CD4-positive, alpha-beta T cell treated with Interleukin-17A for 4 hours (primary cell): ENCODE data around the gene HIBADH.

Experiments used
- DNase-seq: peaks from one replicate; pipeline ENCODE4 v3.0.0-alpha.2; 2020; ENCODE audit warnings: mixed read lengths

Gene HIBADH

DNA sequence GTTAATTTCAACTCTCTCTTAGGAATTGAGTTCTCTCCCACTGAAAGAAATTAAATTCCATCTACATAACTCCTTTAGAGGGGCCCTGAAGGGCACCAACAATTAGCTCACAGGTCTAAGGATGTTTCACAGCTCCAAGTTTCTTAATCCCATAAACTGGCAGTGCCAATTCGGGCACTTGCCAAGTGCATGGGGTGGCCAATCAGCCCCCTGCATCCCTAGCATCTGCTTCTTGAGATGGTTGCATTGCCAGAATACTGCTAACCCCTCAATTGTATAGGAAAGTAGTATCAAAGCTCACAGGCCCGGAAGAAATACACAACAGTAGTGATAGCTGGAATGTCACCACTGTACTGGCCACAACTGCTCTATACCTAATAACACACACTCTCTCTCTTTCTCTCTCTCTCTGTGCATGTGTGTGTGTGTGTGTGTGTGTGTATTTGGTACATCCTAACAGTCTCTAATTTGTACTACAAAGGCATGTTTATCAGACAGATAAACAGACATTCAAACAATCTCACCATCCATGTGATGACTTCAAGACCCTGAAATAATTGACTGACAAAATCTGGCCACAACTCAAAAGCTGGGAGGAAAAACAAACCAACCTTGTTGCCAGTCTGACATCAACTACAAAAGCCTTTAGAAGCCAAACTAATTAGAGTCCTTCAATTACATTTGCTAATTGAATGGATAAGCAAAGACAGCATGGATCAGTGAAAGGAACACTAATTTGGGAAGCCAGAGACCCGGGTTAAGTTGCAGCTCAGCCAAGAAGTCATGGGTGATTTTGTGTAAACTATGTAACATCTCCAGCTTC is 27.8 kb downstream of the HIBADH start:
- no peak for DNase-seq

DNA sequence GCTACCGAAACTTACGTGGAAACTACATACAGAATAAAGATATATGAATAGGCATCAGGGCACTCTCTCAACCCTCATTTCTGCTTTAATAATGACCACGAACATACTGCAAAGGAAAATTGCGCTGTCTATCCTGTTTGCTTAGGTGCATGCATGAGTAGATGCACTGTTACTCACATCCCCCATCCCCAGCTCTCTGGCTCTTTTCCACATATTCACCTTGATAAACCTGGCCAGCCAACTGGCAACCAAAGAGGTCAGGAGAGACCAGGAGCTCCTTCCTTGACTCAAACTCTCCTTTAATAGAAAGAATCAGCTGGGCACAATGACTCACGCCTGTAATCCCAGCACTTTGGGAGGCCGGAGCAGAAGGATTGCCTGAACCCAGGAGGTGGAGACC is 29.6 kb downstream of the HIBADH start:
- DNase-seq: no peak

DNA sequence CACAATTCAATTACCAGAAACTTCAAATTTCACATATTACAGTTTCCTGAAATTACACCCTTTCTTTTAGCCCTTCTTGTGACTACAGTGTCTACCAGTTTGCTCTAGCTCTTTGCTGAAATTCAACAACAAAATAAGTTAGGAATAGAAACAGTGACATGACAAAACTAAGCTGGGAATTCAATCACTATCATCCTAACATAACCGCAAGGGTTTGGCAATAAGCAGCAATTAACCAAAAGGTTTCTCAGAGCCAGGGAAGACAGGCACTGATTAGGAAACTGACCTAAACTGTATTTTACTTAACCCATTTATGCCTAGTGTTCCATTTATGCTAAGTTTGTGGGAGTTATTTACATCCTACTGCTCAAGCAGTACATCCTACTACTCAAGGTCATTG is 31.3 kb downstream of the HIBADH start:
- DNase-seq: no peak

DNA sequence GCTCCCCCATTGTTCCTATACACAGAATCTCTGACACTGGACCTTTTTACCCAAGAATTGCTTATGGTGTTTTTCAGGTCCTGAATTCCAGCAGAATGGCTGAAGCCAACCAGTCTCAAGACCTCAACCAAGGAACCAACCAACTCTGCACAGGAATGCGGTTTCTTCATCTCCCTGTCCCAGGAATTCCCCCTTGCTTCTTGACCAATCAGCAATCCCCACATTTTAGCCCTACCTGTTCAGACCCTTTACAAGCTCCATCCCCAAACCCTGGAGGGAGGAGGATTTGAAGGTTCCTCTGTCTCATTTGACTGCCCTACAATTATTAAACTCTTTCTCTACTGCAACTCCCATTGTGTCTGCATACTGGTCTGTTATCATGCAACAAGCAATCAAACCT is 35.5 kb downstream of the HIBADH start:
- no peak for DNase-seq

DNA sequence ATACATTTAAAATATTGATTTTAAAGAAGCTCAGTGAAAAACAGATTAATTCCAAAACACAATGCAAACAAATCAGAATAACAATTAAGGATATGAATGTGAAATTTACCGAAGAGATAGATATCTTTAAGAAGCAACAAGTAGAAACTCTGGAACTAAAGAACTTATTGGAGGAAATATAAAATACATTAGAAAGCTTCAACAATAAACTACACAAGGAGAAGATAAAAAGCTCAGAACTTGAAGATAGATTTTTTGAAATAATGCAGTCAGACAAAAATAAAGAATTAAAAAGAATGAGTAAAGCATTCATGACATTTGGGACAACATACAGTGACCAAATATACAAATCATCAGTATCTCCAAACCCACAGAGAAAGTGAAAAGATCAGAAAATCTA is 43.2 kb downstream of the HIBADH start:
- no peak for DNase-seq

DNA sequence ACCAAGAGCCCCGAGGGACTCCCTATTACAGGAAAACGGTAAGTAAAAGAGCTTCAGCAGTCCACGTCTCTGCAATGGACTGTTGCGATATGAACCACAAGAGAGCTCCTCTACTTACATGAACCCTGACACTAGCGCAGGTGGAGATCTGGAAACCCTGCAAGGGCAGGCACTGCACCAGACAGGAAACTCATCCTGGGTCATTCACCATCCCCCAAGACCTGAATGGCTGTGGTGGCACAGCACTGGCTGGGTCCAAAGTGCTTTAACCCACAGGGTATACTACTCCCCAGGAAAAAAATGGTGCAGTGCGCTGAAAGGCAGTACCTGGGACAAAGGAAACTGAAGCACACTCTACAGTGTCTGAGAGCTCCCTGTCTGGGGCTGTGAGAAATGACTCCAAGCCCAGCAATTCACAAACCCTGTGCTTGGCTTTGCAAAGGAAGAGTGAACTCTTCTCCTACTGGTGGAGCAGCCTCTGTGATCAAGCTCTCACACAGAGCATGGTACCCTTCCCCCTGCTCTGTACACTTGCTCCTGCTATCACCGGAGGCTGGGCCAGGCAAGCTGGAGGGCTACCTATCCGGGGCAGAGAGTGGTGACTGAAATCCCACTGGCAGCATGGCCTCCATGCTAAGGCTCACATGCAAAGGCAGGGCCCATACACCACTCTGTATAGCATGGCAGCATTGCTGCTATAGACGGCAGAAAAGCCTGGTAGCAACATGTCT is 44.9 kb downstream of the HIBADH start:
- no peak for DNase-seq

DNA sequence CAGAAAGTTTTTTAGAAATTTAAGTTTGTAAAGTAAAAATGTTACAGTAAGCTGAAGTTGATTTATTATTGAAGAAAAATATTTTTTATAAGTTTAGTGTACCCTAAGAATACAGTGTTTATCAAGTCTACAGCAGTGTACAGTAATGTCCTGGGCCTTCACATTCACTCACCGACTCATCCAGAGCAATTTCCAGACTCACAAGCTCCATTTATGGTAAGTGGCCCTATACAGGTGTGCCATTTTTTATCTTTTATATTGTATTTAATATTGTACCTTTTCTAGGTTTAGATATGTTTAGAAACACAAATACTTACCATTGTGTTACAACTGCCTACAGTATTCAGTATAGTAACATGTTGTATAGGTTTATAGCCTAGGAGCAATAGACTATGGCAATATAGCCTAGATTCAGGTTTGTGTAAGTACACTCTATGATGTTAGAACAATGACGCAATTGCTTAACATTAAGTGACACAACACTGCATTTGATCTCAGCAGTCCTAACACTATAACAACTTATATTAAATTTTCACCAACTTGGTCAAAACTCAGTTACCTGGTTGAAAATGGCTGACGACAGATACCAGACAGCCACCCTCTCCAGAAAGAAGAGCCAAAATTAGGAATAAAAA is 45.7 kb downstream of the HIBADH start:
- no peak for DNase-seq

DNA sequence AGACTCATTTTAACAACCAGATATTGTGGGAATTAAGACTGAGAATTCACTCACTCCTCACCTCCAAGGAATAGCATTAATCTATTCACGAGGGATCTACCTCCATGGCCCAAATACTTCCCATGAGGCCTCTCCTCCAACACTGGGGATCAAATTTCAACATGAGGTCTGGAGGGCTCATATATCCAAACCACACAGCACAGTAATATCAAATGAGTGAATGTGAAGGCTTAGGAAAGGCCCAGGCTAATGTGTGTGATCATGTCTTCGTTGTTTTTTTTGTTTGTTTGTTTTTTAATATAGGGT is 46.5 kb downstream of the HIBADH start:
- DNase-seq: no peak

DNA sequence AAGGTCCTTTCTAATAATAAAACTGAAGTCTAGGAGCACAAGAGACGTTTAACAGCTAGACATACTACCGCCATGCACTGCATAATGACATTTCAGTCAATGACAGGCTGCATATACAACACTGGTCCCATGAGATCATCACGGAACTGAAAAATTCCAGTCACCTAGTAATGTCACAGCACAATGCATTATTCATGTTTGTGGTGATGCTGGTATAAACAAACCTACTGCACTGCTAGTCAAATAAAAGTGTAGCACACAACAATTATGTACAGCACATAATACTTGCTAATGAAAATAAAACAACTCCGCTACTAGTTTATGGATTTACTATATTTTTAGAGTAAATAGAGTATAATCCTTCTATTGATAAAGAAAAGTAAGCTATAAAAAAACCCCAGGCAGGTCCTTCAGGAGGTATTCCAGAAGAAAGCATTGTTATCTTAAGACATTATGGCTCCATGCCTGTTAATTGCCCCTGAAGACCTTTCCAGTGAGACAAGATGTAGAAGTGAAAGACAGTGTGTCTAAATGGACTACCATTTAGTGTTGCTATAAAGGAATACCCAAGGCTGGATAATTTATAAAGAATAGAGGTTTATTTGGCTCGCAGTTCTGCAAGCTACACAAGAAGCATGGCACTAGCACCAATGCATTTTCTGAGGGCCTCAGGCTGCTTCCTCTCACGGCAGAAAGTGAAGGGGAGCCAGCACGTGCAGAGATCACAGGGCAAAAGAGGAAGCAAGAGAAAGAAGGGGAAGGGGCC is 47.1 kb downstream of the HIBADH start:
- no peak for DNase-seq

DNA sequence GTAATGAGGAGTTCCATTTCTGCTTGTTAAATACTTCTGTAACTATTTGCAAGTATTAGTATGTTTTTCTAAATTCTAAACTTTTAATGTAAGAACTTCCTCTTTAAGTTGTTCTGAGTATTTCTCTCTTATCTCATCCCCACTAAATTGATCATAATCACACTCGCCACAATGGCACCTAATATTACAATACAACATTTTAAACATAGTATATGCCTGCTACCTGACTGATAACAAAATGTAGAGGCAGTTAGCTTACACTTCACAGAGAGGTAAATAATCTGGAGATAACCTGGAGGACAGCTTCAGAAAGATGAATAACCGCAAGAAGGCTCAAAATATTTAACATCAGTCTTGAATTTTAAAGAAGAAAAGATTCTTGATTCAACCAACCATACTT is 48.6 kb downstream of the HIBADH start:
- no peak for DNase-seq

DNA sequence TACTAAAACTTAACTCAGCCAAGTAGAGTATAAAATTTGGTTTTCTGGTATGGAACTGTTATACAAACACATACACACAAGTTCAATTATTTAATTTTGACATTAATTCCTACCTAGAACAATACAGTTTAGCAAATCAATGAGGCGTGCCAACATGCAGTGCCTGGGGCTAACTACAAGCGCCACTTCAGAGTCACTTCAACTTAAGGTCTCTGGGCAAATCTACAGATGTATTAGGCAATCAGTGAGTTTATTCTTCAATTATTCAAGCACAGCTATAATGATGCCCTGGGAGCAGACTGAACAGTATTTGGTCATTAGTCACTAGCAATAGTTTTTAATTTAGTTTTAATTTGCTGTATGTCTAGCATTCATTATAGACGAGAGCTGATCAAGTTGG is 51.6 kb downstream of the HIBADH start:
- no peak for DNase-seq

DNA sequence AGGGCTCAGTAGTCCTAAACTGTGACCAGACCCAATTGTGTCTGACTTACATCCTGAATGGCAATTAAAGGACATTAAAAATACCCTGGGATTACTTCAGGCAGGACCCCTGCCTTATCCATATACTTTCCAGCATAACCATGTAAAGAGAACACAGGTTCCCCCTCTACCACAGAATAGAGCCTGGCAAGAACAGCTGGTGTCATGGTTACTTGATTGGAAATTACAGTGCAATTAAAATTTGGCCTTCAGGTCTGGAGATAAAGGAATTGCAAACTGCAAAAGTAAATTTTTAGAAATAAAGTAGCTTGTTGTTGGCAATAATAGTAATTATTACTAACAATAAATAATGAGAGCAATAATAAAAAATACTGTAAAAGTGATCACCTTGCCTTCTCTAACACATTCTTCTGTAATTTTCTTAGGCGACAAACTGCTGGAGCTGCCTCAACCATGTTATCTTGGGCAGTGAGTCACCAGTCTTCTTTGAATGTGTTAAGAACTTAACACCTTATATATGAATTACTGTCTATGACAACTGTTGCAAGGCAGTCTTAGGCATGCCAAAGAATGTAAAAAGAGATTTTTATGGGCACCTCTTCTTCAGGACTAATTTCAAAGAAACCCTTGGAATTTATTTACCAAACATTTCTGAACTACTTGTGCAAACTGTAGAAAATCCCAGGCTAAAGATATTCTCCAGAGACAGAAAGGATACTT is 53.7 kb downstream of the HIBADH start:
- DNase-seq: no peak

DNA sequence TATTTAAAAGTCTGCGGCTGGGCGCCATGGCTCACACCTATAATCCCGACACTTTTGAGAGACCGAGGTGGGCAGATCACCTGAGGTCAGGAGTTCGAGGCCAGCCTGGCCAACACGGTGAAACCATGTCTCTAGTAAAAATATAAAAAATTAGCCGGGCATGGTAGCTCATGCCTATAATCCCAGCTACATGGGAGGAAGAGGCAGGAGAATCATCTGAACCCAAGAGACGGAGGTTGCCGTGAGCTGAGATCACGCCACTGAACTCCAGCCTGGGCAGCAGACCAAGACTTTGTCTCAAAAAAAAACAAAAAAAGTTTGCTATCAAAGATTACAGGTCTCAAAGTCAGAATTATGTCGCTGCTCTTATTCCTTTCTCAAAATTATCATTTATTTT is 55.5 kb downstream of the HIBADH start:
- no peak for DNase-seq

DNA sequence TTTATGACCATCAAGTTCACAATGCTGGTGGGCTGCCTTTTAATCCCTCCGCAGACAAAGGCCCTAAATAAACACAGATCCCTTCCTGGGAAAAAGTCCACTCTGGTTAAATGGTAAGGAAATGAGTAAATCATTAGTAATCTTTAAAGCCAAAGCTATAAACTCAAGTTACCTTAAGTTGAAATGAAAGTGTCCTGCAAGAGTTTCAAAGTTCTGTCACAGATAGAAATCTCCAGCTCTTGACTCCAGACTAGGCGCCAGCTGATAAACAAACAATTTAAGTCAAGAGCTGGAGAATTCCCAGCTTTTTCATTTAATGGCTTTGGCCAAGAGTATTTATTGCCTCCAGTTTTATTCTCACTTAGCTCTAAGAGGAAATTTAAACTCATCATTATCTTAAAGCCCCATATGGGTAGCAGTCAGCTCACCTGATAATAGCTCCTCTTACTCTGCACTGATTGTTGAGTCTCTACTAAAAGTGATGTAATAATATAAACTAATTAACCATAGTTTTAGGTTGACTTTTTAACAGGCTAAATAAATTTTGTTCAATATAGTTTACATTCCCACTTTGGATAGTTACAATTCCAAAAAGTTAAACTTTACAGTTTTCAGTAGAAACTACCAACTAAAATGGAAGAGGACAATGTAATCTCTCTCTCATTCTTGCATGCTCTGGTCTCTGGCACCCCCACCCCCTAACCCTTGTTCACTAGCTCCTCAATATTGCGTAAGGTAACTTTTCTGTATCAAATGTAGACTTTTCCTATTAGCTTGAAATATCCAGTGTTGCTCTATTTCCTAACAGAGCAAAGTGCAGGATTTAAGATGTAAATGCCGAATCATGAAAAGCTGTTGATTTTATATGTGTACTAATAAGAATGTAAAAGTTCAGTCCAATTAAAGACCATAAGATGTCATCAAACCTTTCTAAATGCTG is 56.1 kb downstream of the HIBADH start:
- no peak for DNase-seq

DNA sequence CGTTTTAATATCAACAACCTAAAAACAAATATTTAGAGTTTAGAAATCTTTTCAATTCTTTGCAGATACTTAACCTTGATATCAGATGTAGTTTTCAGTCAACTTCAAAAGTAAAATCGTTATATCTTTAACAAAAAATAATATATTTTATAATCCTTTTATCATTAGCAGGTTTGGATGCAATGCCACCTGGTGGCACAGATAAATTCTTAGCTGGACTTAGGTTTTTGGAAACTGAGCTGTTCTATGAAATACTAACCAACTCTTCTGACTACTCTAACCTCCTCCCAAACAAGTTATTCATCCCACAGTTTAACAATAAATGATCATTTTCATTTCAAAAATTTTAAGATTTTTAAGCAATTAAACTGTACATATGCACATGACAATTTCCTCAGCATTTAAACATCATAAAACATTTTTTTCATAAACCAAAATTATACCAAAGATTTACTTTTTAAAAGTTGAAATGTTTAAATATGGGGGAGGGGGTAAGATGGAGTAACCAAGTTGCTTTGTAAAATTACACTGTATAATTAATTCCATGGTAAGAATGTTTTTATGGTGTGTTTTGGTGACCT is 56.9 kb downstream of the HIBADH start:
- no peak for DNase-seq

DNA sequence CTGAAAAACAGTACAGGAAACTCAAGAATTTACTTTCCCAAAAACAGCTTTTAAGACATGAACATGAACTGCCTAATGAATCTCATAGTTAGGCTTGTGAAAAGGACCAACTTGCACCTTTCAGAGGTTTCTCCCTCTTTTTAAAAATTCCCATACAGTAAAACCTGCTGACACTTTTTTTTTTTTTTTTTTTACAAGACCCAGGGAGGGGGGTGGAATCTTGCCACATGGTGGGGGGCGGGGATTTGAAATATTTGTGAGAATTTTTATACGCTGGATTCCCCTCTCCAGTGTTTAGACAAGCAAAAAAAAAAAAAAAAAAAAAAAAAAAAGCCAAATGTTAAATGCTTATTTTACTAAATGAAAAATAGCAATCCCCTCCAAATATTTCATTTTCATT is 57.4 kb downstream of the HIBADH start:
- DNase-seq: no peak

DNA sequence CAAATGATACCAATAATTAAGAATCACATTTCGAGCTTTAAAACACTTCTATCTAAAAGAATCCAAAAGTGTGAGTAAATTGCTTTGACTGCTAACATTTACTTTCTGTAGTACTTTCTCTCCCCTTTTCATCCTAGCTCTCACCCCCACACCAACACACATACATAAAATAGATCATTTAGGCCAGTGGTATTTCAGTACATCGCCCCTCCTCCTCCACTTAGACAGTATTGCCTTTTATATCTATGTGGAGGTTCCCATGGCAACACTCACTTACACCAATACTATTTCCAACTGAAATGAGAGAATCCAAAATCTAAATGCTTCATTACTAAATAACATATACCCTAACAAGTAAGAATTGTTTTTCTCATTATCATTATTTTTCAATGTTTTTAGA is 58.9 kb downstream of the HIBADH start:
- no peak for DNase-seq

DNA sequence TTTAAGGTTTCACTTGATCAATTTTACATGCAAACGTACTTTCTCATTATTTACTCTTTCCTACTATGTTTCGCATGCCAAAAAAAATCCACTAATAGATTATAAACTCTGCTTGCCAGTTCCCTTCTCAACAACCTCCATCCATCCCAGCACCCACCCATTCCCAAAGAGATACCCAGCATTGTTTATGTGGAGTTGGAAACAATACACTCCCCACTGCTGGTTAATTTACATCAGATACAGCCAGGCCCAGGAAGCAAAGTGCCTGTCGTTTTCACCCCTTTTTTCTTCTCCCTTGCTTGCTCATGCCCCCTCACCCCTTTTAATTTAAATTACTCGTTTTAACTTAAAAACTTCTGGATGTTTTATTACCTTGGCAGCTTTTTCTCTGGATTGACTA is 59.9 kb downstream of the HIBADH start:
- no peak for DNase-seq

DNA sequence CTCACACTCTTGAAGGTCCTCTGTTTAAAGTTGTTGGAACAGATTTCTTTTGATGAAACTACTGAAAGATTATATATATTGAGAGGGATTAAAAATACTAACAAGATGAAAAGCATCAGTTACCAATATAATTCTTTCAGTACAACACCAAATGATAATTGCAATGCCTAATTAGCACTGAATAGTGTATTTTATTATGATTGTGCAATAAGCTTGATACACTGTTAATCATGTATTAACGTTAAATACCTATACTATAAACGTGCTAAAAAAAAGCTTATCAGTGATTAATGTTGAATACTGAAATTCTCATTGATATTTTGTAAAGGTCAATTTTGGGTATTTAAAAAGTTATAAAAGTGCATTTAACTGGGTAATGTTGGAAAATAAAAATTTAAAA is 61.5 kb downstream of the HIBADH start:
- no peak for DNase-seq

DNA sequence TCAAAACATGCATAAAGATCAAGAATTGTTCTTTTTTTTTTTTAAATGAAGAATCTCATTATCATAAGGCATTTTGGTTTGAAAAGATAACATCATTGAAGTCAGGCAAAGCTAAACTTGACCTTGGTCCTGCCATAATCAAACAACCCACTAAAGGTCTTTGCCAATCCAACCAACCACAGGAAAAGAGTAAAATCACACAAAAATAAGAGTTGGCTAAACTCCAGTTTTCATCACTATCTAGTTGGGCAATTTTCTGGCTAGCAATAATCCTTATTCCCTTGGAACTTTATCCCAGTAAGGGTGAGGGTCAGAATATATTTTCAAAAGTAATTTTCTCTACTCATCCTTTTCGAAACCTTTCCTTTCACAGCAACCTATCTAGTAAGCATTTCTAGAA is 62.4 kb downstream of the HIBADH start:
- no peak for DNase-seq

DNA sequence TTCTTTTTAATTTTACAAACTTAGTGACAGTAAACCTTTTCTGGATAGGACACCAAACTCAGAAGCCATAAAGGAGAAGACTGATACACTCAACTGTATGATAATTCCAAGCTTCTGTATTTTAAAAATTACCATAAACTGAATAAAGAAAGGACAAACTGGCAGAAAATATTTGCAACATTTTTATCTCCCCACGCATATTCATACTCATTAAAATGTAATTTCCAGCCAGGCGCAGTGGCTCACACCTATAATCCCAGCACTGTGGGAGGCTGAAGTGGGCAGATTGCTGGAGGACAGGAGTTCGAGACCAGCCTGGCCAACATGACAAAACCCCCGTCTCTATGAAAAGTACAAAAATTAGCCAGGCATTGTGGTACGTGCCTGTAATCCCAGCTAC is 67.7 kb downstream of the HIBADH start:
- DNase-seq: no peak
